HEK293 (cell line): ENCODE measurements around the gene HSPA14.

Experiments
- ATF2 ChIP-seq: fragments of 450-650 bp; formaldehyde crosslinking; IDR thresholded peaks from 2 replicates; pipeline ENCODE4 v1.5.1; 2016; ENCODE audit warnings: missing biosample characterization, missing genetic modification characterization, low read depth
- BCL11B ChIP-seq: fragments of 450-650 bp; formaldehyde crosslinking; IDR thresholded peaks from 2 replicates; pipeline ENCODE4 v1.5.1; 2016; ENCODE audit warnings: low read depth, missing biosample characterization, missing genetic modification characterization
- KLF16 ChIP-seq: fragments of 450-650 bp; formaldehyde crosslinking; IDR thresholded peaks from 2 replicates; pipeline ENCODE4 v1.5.1; 2017; ENCODE audit warnings: missing biosample characterization, missing genetic modification characterization
- MYNN ChIP-seq: fragments of 450-650 bp; formaldehyde crosslinking; IDR thresholded peaks from 2 replicates; pipeline ENCODE4 v1.5.1; 2016; ENCODE audit warnings: missing biosample characterization, missing genetic modification characterization, borderline replicate concordance
- SALL2 ChIP-seq: fragments of 450-650 bp; formaldehyde crosslinking; IDR thresholded peaks from 2 replicates; pipeline ENCODE4 v1.5.0; 2017; ENCODE audit warnings: missing biosample characterization, mild to moderate bottlenecking, missing genetic modification characterization, borderline replicate concordance
- SETDB1 ChIP-seq: IDR thresholded peaks from one replicate; pipeline ENCODE4 v1.6.1; 2017; ENCODE audit warnings: mild to moderate bottlenecking, low read length, moderate library complexity, mixed read lengths; ENCODE audit not compliant: insufficient read length
- TRIM28 ChIP-seq: IDR thresholded peaks from 2 replicates; pipeline ENCODE4 v1.6.1; 2011; ENCODE audit warnings: low read length, control low read depth, borderline replicate concordance
- WT1 ChIP-seq: fragments of 450-650 bp; formaldehyde crosslinking; IDR thresholded peaks from 2 replicates; pipeline ENCODE4 v1.5.1; 2016; ENCODE audit warnings: missing biosample characterization, missing genetic modification characterization
- ZBTB1 ChIP-seq: fragments of 450-650 bp; formaldehyde crosslinking; IDR thresholded peaks from 2 replicates; pipeline ENCODE4 v1.5.1; 2016; ENCODE audit warnings: missing biosample characterization, missing genetic modification characterization
- ZBTB21 ChIP-seq: fragments of 450-650 bp; formaldehyde crosslinking; IDR thresholded peaks from 2 replicates; pipeline ENCODE4 v1.5.1; 2017; ENCODE audit warnings: missing biosample characterization, missing genetic modification characterization
- ZBTB48 ChIP-seq: fragments of 450-650 bp; formaldehyde crosslinking; IDR thresholded peaks from 2 replicates; pipeline ENCODE4 v1.5.1; 2016; ENCODE audit warnings: missing biosample characterization, missing genetic modification characterization
- ZBTB7A ChIP-seq: fragments of 450-650 bp; formaldehyde crosslinking; IDR thresholded peaks from 2 replicates; pipeline ENCODE4 v1.5.1; 2016; ENCODE audit warnings: low read depth, missing biosample characterization, missing genetic modification characterization
- ZFP69B ChIP-seq: fragments of 450-650 bp; formaldehyde crosslinking; IDR thresholded peaks from 2 replicates; pipeline ENCODE4 v1.5.1; 2016; ENCODE audit warnings: missing biosample characterization, missing genetic modification characterization
- ZIC2 ChIP-seq: fragments of 450-650 bp; formaldehyde crosslinking; IDR thresholded peaks from 2 replicates; pipeline ENCODE4 v1.5.1; 2016; ENCODE audit warnings: missing biosample characterization, missing genetic modification characterization
- ZNF114 ChIP-seq: fragments of 450-650 bp; formaldehyde crosslinking; IDR thresholded peaks from 2 replicates; pipeline ENCODE4 v1.5.0; 2017; ENCODE audit warnings: missing biosample characterization, missing genetic modification characterization
- ZNF138 ChIP-seq: fragments of 450-650 bp; formaldehyde crosslinking; IDR thresholded peaks from 2 replicates; pipeline ENCODE4 v1.5.1; 2016; ENCODE audit warnings: missing biosample characterization, missing genetic modification characterization, borderline replicate concordance
- ZNF146 ChIP-seq: fragments of 450-650 bp; formaldehyde crosslinking; IDR thresholded peaks from 2 replicates; pipeline ENCODE4 v1.5.1; 2016; ENCODE audit warnings: missing biosample characterization, missing genetic modification characterization
- ZNF175 ChIP-seq: fragments of 450-650 bp; formaldehyde crosslinking; IDR thresholded peaks from 2 replicates; pipeline ENCODE4 v1.5.1; 2016; ENCODE audit warnings: missing biosample characterization, missing genetic modification characterization
- ZNF221 ChIP-seq: fragments of 450-650 bp; formaldehyde crosslinking; IDR thresholded peaks from 2 replicates; pipeline ENCODE4 v1.5.1; 2017; ENCODE audit warnings: missing biosample characterization, missing genetic modification characterization, borderline replicate concordance
- ZNF24 ChIP-seq: fragments of 450-650 bp; formaldehyde crosslinking; IDR thresholded peaks from 2 replicates; pipeline ENCODE4 v1.5.1; 2016; ENCODE audit warnings: missing biosample characterization, missing genetic modification characterization
- ZNF266 ChIP-seq: fragments of 450-650 bp; formaldehyde crosslinking; IDR thresholded peaks from 2 replicates; pipeline ENCODE4 v1.5.1; 2016; ENCODE audit warnings: missing biosample characterization, missing genetic modification characterization, low read depth
- ZNF302 ChIP-seq: fragments of 450-650 bp; formaldehyde crosslinking; IDR thresholded peaks from 2 replicates; pipeline ENCODE4 v1.5.1; 2016; ENCODE audit warnings: missing biosample characterization, missing genetic modification characterization, low read depth
- ZNF341 ChIP-seq: fragments of 450-650 bp; formaldehyde crosslinking; IDR thresholded peaks from 2 replicates; pipeline ENCODE4; 2016; ENCODE audit warnings: low read depth, missing biosample characterization, missing genetic modification characterization
- ZNF426 ChIP-seq: fragments of 450-650 bp; formaldehyde crosslinking; IDR thresholded peaks from 2 replicates; pipeline ENCODE4 v1.5.1; 2017; ENCODE audit warnings: missing biosample characterization, missing genetic modification characterization, mild to moderate bottlenecking, inconsistent platforms, moderate library complexity
- ZNF555 ChIP-seq: fragments of 450-650 bp; formaldehyde crosslinking; conservative IDR thresholded peaks from 2 replicates; pipeline ENCODE4 v1.5.1; 2017; ENCODE audit warnings: missing biosample characterization, mild to moderate bottlenecking, missing genetic modification characterization, inconsistent platforms
- ZNF626 ChIP-seq: fragments of 450-650 bp; sonication (Bioruptor Pico); formaldehyde crosslinking; IDR thresholded peaks from 2 replicates; pipeline ENCODE4 v1.5.1; 2018; ENCODE audit warnings: missing biosample characterization, missing genetic modification characterization, inconsistent platforms
- ZNF629 ChIP-seq: fragments of 450-650 bp; formaldehyde crosslinking; IDR thresholded peaks from 2 replicates; pipeline ENCODE4 v1.5.1; 2017; ENCODE audit warnings: missing biosample characterization, missing genetic modification characterization
- ZNF692 ChIP-seq: fragments of 450-650 bp; formaldehyde crosslinking; IDR thresholded peaks from 2 replicates; pipeline ENCODE4 v1.5.1; 2016; ENCODE audit warnings: missing biosample characterization, missing genetic modification characterization
- ZNF747 ChIP-seq: fragments of 450-650 bp; formaldehyde crosslinking; IDR thresholded peaks from 2 replicates; pipeline ENCODE4 v1.5.1; 2016; ENCODE audit warnings: missing biosample characterization, missing genetic modification characterization
- ZNF837 ChIP-seq: fragments of 450-650 bp; formaldehyde crosslinking; IDR thresholded peaks from 2 replicates; pipeline ENCODE4 v1.5.1; 2016; ENCODE audit warnings: missing biosample characterization, missing genetic modification characterization
- ZSCAN16 ChIP-seq: fragments of 450-650 bp; formaldehyde crosslinking; IDR thresholded peaks from 2 replicates; pipeline ENCODE4 v1.5.1; 2016; ENCODE audit warnings: missing biosample characterization, missing genetic modification characterization
- TF ChIP-seq, protein P1 (sequence below): fragments of 450-650 bp; formaldehyde crosslinking; IDR thresholded peaks from 2 replicates; pipeline ENCODE4 v1.5.1; 2016; ENCODE audit warnings: missing biosample characterization, missing genetic modification characterization
- TF ChIP-seq, protein P2 (sequence below): fragments of 450-650 bp; formaldehyde crosslinking; IDR thresholded peaks from 2 replicates; pipeline ENCODE4 v1.5.1; 2017; ENCODE audit warnings: missing biosample characterization, missing genetic modification characterization
- TF ChIP-seq, protein P3 (sequence below): fragments of 450-650 bp; formaldehyde crosslinking; IDR thresholded peaks from 2 replicates; pipeline ENCODE4; 2016; ENCODE audit warnings: missing biosample characterization, missing genetic modification characterization

Gene HSPA14

GRCh38 chr10:14878266-14879123 is 40.4 kb downstream of the HSPA14 start, which contains the start of gene SUV39H2 (continued):
- TF ChIP-seq ZIC2 (tag by site-specific recombination): no peak
- no peak for TF ChIP-seq ZNF266 (tag by site-specific recombination)
- no peak for TF ChIP-seq SALL2
- no peak for TF ChIP-seq ZNF555 (tag by site-specific recombination)
- TF ChIP-seq ZFP69B: no peak; the same call in 1 of the 2 replicates
- TF ChIP-seq TRIM28: no peak
- TF ChIP-seq ZSCAN16: no peak
- TF ChIP-seq, protein P1, sequence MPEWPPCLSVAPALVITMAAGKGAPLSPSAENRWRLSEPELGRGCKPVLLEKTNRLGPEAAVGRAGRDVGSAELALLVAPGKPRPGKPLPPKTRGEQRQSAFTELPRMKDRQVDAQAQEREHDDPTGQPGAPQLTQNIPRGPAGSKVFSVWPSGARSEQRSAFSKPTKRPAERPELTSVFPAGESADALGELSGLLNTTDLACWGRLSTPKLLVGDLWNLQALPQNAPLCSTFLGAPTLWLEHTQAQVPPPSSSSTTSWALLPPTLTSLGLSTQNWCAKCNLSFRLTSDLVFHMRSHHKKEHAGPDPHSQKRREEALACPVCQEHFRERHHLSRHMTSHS (tag by site-specific recombination): no peak
- TF ChIP-seq, protein P2, sequence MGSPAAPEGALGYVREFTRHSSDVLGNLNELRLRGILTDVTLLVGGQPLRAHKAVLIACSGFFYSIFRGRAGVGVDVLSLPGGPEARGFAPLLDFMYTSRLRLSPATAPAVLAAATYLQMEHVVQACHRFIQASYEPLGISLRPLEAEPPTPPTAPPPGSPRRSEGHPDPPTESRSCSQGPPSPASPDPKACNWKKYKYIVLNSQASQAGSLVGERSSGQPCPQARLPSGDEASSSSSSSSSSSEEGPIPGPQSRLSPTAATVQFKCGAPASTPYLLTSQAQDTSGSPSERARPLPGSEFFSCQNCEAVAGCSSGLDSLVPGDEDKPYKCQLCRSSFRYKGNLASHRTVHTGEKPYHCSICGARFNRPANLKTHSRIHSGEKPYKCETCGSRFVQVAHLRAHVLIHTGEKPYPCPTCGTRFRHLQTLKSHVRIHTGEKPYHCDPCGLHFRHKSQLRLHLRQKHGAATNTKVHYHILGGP (tag by site-specific recombination): no peak
- TF ChIP-seq, protein P3, sequence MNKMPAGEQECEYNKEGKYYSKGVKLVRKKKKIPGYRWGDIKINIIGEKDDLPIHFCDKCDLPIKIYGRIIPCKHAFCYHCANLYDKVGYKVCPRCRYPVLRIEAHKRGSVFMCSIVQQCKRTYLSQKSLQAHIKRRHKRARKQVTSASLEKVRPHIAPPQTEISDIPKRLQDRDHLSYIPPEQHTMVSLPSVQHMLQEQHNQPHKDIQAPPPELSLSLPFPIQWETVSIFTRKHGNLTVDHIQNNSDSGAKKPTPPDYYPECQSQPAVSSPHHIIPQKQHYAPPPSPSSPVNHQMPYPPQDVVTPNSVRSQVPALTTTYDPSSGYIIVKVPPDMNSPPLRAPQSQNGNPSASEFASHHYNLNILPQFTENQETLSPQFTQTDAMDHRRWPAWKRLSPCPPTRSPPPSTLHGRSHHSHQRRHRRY: no peak
- no peak; the same call in 1 of the 2 replicates for TF ChIP-seq ZBTB7A (tag by site-specific recombination)
- TF ChIP-seq ZNF302 (tag by site-specific recombination): 0 out of 2 replicates have a peak, but pooled peaks have one; percentile 47
- no peak for TF ChIP-seq ZNF747 (tag by site-specific recombination)
- TF ChIP-seq BCL11B: no peak; the same call in 1 of the 2 replicates
- peak; percentile 78 for TF ChIP-seq ZNF629 (tag by site-specific recombination)
- no peak for TF ChIP-seq MYNN (tag by site-specific recombination)
- no peak for TF ChIP-seq SETDB1
- TF ChIP-seq ZNF175 (tag by site-specific recombination): no peak
- TF ChIP-seq ZNF146 (tag by site-specific recombination): peak; percentile 35; the same call in 1 of the 2 replicates
- no peak for TF ChIP-seq ZNF837 (tag by site-specific recombination)
- no peak for TF ChIP-seq ZNF114
- TF ChIP-seq WT1 (tag by site-specific recombination): no peak
- TF ChIP-seq ZNF341 (tag by site-specific recombination): peak; percentile 78; the same call in 1 of the 2 replicates
- no peak for TF ChIP-seq ZNF138 (tag by site-specific recombination)
- TF ChIP-seq ZBTB21 (tag by site-specific recombination): 0 out of 2 replicates have a peak, but pooled peaks have one; percentile 38
- TF ChIP-seq ZNF426 (tag by site-specific recombination): no peak
- TF ChIP-seq ZNF626 (tag by site-specific recombination): no peak
- no peak for TF ChIP-seq ZNF221 (tag by site-specific recombination)
- no peak for TF ChIP-seq ZBTB48
- no peak for TF ChIP-seq ATF2 (tag by site-specific recombination)
- peak; percentile 69; the same call in 1 of the 2 replicates for TF ChIP-seq ZNF692 (tag by site-specific recombination)
- no peak for TF ChIP-seq ZBTB1 (tag by site-specific recombination)
- peak; percentile 81 for TF ChIP-seq KLF16 (tag by site-specific recombination)
- TF ChIP-seq ZNF24 (tag by site-specific recombination): peak; percentile 76; the same call in 1 of the 2 replicates
